Right forelimb (tissue), 1 donor: Measurements from ENCODE around the gene DCAF12.
"Not testable (repeated sequence)": the region's sequence is repeated elsewhere in the genome, so short reads cannot be mapped to it uniquely, and the experiment has no call there.

Source experiments
- DNase-seq: peaks from one replicate; pipeline ENCODE4 v3.0.0-alpha.2; 2018

DCAF12 gene

GRCh38 chr9:34059281-34059680 lies 67.2 kb downstream of the DCAF12 start:
- DNase-seq, result no peak

DNA sequence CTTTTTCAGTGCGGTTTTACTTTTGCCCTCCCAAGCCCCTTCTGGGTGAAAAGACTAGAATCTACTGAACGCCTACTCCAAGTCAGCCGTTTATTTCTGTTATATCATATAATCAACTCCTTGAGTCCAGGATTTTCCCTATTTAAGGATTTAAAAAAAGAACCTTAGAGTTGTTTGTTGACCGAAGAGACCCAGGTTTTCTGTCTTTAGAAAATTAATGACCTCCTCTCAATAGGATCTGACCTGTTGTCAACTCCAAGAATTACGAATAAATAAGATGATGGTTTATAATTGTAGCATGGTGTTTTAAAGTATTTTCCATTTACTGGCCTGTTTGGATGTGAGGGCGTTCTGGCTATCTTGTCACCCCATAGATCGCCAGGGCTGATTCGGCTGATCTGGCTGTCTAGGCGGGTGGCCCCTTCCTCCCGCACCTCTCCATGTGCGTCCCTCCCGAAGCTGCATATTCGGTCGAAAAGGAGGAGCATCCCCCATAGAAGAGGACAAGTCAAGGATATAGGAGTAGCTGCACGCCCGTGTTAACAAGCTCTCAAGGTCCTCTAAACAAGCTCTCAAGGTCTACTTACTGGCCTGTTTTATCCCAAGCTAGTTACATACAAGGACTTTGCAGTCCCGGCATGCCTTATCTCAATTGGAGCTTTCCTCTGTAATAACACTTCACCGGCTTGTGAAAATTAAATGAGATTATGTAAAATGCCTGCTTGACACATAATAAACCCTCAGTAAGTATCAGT lies 76.7 kb downstream of the DCAF12 start:
- DNase-seq, result no peak

- peak; percentile 99 for DNase-seq
These were observed 77.5 kb downstream of the DCAF12 start, which contains the start of gene UBAP2 for GRCh38 chr9:34048727-34049629. Gene UBAP2 (minus strand): TSS chr9:34048887. CDS start chr9:34017148, 31,739 bp downstream.

GRCh38 chr9:34047864-34048726 lies 78.4 kb downstream of the DCAF12 start:
- DNase-seq, result no peak

DNA sequence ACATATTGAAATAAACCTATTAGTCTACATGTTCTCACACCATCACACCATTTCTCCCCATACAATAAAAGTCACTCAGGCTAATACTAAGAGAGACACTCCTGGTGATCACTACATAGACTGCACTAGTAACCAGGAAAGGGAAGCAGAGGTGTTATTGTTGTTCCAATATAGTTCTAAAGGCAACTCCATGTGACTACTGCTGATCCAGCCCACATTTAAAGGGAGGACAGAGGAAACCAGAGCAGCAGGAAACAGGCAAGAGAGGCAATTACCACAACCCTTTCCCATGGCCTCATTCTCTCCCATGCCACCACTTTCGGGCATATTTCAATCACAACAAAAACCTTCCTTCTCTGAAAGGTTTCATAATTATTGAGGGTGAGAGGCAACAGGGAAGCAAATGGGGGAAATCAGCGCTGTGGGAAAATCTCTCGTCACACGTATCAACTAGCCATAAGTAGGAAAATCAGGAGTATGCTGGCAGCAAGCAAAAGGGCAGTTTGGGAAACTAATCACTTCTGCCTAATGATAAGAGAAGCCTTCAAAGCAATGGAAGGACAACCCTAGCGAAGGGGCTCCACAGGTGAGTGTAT lies 79.6 kb downstream of the DCAF12 start:
- no peak for DNase-seq

GRCh38 chr9:34045903-34046302 lies 80.6 kb downstream of the DCAF12 start:
- DNase-seq, result no peak

DNA sequence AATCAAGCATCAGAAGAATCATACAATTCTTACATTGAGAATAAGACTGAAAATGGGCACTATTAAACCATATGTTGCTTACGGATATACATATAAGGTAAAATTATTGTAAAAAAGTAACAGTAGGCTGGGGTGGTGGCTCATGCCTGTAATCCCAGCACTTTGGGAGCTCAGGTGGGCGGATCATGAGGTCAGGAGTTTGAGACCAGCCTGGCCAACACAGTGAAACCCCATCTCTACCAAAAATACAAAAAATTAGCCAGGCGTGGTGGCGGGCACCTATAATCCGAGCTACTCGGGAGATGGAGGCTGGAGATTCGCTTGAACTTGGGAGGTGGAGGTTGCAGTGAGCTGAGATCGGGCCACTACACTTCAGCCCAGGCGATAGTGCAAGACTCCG lies 84.4 kb downstream of the DCAF12 start:
- not testable (repeated sequence) for DNase-seq

- DNase-seq, result not testable (repeated sequence)
These were observed 87.6 kb downstream of the DCAF12 start for GRCh38 chr9:34038851-34039250.

GRCh38 chr9:34037626-34038025 lies 88.9 kb downstream of the DCAF12 start:
- DNase-seq, result no peak

- DNase-seq, result no peak
These were observed 89.9 kb downstream of the DCAF12 start for GRCh38 chr9:34036625-34037024.
